HG03378 (cell line): ENCODE data around the gene SLC35F3.

Source experiments
- ATAC-seq: cut with Tn5 transposase; IDR thresholded peaks from one replicate; pipeline ENCODE4 v1.9.1; 2021; ENCODE audit warnings: mild to moderate bottlenecking, moderate library complexity; ENCODE audit not compliant: unreplicated experiment

The SLC35F3 gene

GRCh38 chr1:233909195-233909594 lies 4.7 kb downstream of the SLC35F3 start:
- no peak for ATAC-seq

- ATAC-seq = no peak
Measured at GRCh38 chr1:233912447-233912846, 8.0 kb downstream of the SLC35F3 start.

- ATAC-seq = no peak
Measured at GRCh38 chr1:233912909-233913308, 8.4 kb downstream of the SLC35F3 start.

GRCh38 chr1:233916706-233917105 lies 12.2 kb downstream of the SLC35F3 start:
- ATAC-seq = no peak

GRCh38 chr1:233919786-233920185 lies 15.3 kb downstream of the SLC35F3 start:
- no peak for ATAC-seq

- no peak for ATAC-seq
Measured at GRCh38 chr1:233928123-233928522, 23.6 kb downstream of the SLC35F3 start.

GRCh38 chr1:233933339-233933738 lies 28.9 kb downstream of the SLC35F3 start:
- no peak for ATAC-seq

GRCh38 chr1:233935297-233935868 lies 30.9 kb downstream of the SLC35F3 start:
- no peak for ATAC-seq

GRCh38 chr1:233936422-233936821 lies 31.9 kb downstream of the SLC35F3 start:
- no peak for ATAC-seq

- no peak for ATAC-seq
Measured at GRCh38 chr1:233936842-233937241, 32.4 kb downstream of the SLC35F3 start.

- no peak for ATAC-seq
Measured at GRCh38 chr1:233938476-233938875, 34.0 kb downstream of the SLC35F3 start.

GRCh38 chr1:233939451-233939850 lies 35.0 kb downstream of the SLC35F3 start:
- ATAC-seq = no peak

GRCh38 chr1:233940908-233941307 lies 36.4 kb downstream of the SLC35F3 start:
- no peak for ATAC-seq

- no peak for ATAC-seq
Measured at GRCh38 chr1:233944601-233945000, 40.1 kb downstream of the SLC35F3 start.

GRCh38 chr1:233945573-233945972 lies 41.1 kb downstream of the SLC35F3 start:
- ATAC-seq = no peak

- no peak for ATAC-seq
Measured at GRCh38 chr1:233945979-233946378, 41.5 kb downstream of the SLC35F3 start.

GRCh38 chr1:233946724-233947123 lies 42.2 kb downstream of the SLC35F3 start:
- ATAC-seq = no peak

GRCh38 chr1:233951804-233952203 lies 47.3 kb downstream of the SLC35F3 start:
- ATAC-seq = no peak

GRCh38 chr1:233957691-233958090 lies 53.2 kb downstream of the SLC35F3 start:
- ATAC-seq = no peak

- ATAC-seq = no peak
Measured at GRCh38 chr1:233959102-233959501, 54.6 kb downstream of the SLC35F3 start.

GRCh38 chr1:233959971-233960370 lies 55.5 kb downstream of the SLC35F3 start:
- ATAC-seq = no peak

GRCh38 chr1:233960386-233960785 lies 55.9 kb downstream of the SLC35F3 start:
- no peak for ATAC-seq

- no peak for ATAC-seq
Measured at GRCh38 chr1:233962878-233963277, 58.4 kb downstream of the SLC35F3 start.
